Measurements from ENCODE around the gene CEPT1.
A peak's percentile ranks its signal among the peaks of the same experiment; 100 is the strongest.

Gene CEPT1

DNA sequence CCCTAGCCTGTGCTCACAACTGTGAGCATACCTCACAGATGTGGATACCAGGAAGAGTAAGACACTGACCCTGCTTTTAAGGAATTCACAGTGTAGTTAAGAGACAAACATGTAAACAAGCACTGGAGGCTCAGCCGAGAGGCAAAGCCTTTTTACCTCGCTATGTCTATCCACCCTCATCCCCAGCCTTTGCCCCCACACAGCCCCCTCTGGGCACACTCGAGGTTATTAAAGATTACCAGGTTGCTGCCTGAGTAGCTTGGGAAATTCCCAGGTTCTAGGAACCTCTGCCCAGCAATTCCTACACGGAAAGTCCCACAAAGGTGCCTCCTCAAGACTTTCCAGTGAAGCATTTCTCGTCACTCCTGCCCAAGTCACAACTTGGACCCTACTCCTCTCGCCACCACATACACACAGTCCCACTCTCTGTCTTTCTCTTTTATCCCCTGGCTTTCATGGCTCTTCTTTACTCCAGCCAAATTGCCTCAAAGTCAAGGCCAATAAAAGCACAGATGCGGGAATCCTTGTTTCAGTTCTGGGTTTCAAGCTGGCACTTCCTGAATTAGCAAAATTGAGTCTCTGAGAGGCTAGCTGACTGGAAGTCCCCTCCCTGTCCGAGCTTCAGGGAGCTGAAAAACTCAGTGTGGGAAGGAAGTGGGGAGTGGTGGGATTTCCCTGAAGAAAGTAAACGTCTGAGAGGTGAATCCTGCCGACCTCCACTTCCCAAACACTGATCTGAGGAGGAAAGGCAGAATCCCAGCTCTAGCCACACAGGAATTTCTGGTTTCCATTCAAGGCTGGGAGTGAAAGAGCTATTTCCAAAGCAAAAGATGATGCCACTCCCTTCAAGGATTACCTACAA lies 52.9 kb downstream of the CEPT1 start:
- TF ChIP-seq CTCF (IDR thresholded peaks at IDR 0.05; ENCODE audit: insufficient read depth, missing control alignments): no peak
- no peak for DNase-seq (ENCODE audit: insufficient read length, low spot score)
- FAIRE-seq: no peak

DNA sequence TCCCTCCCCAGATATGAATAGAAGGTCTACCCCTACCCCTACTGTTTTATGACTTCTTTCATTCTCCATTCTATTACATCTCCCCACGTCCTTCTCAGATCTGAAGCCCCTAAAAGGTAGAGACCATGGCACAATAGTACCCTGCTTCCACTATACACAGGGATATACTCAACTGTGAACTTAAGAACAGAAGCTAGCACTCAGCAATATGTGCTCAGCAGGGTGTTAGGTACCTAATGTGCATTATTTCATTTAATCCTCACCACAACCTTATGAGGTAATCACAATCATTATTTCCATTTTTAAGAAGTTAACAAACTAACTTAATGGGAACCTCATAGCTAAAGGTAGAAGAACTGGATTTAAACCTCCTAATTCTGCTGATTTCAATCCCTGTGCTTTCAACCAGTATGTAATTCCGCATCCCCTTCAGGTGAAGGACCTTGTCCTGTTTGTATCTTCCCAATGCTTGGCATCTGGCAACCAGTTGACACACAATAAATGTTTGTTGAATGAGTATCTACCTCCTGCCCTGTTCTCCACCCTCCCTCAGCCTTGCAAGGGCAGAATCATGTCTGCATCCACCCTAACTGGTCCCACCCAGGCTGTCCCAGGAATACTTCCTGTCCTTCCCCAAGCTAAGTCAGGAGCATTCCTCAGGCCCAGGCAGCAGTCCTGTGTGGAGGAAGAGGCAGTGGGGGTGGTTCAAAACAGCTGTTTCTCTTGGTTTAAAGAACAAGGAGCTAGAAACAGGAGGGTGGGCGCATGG lies 53.9 kb downstream of the CEPT1 start:
- TF ChIP-seq CTCF (IDR thresholded peaks at IDR 0.05; ENCODE audit: insufficient read depth, missing control alignments): no peak
- DNase-seq (ENCODE audit: insufficient read length, low spot score) (no peak), FAIRE-seq (no peak)

- no peak for TF ChIP-seq CTCF (IDR thresholded peaks at IDR 0.05; ENCODE audit: insufficient read depth, missing control alignments)
- DNase-seq (ENCODE audit: insufficient read length, low spot score) (no peak), FAIRE-seq (no peak)
These were observed 55.1 kb downstream of the CEPT1 start for GRCh38 chr1:111195002-111195684.

DNA sequence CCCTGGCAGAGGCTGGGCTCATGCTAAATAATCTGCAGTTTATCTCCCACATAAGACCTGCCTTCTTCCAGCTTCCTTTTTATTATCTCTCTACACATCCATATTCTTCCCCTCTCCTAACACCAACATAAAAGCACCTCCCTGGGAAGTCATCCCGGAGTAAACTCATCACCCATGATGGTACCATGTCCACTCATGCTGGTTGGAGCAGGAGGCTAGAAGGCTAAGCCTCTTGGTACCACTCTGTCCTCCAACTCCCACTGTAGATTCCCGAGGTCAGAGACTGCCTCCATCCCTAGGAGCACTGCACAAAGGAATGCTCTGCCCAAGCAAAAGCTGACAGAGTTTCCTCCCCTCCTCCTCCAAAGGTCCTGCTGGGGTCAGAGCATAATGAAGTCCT lies 56.2 kb downstream of the CEPT1 start:
- DNase-seq (ENCODE audit: insufficient read length, low spot score): no peak
- no peak for TF ChIP-seq CTCF (IDR thresholded peaks at IDR 0.05; ENCODE audit: insufficient read depth, missing control alignments)
- FAIRE-seq: no peak

- DNase-seq (ENCODE audit: insufficient read length, low spot score): no peak
- TF ChIP-seq CTCF (IDR thresholded peaks at IDR 0.05; ENCODE audit: insufficient read depth, missing control alignments): peak; percentile 25
- FAIRE-seq: no peak
These were observed 57.7 kb downstream of the CEPT1 start for GRCh38 chr1:111197598-111198284.

GRCh38 chr1:111198836-111199235 lies 58.8 kb downstream of the CEPT1 start:
- TF ChIP-seq CTCF (IDR thresholded peaks at IDR 0.05; ENCODE audit: insufficient read depth, missing control alignments): no peak
- no peak for DNase-seq (ENCODE audit: insufficient read length, low spot score)
- FAIRE-seq: no peak
